AG04449 (cell line): ENCODE data around the gene FOXQ1.

Source experiments
- CTCF ChIA-PET: fragments of 350-600 bp; formaldehyde crosslinking; extraction: SDS; loops from one replicate; lab custom pipeline; 2021; ENCODE audit warnings: antibody characterized with exemption; lab: Yijun Ruan, JAX
- POLR2A ChIA-PET: fragments of 400-600, 350-600 bp; formaldehyde crosslinking; extraction: SDS; loops from one replicate; lab custom pipeline; 2020; ENCODE audit warnings: antibody characterized with exemption, inconsistent platforms; lab: Yijun Ruan, JAX
- DNase-seq: peaks from one replicate; pipeline ENCODE4 v3.0.0-alpha.2; 2010; ENCODE audit warnings: low read depth, low spot score
- H3K4me3 ChIP-seq: 2 replicates; pipeline ENCODE4 v1.5.1; 2011; ENCODE audit warnings: low read depth, mild to moderate bottlenecking, control low read depth, low read length
- TF ChIP-seq, protein P1 (sequence below): IDR thresholded peaks from one replicate; pipeline ENCODE4 v1.5.1; 2011; ENCODE audit warnings: mild to moderate bottlenecking, moderate library complexity, low read length, control low read depth, inconsistent platforms; ENCODE audit not compliant: insufficient read depth; ENCODE audit errors: missing control alignments

The FOXQ1 gene

DNA sequence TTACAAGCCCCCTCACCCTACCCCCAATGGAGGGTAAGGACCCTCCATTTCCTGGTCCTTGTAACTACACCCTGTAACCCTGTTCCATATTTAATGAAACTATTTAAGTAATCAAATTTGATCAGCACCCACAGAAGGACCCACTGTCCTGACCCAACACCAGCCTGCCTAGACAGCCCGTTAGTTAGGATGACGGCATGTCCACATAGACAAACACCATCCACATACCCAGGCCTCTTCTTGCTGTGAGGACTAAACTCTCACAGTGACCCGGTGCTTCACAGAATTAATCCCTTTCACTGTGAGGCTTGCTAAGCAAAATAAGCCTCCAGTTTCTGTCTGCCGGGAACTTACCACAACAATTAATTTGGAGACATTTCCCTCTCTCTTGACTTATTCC lies 32.8 kb upstream of the FOXQ1 start:
- DNase-seq, result no peak
- ChIA-PET CTCF (no interaction called here), POLR2A (no interaction called here)
- TF ChIP-seq, protein P1, sequence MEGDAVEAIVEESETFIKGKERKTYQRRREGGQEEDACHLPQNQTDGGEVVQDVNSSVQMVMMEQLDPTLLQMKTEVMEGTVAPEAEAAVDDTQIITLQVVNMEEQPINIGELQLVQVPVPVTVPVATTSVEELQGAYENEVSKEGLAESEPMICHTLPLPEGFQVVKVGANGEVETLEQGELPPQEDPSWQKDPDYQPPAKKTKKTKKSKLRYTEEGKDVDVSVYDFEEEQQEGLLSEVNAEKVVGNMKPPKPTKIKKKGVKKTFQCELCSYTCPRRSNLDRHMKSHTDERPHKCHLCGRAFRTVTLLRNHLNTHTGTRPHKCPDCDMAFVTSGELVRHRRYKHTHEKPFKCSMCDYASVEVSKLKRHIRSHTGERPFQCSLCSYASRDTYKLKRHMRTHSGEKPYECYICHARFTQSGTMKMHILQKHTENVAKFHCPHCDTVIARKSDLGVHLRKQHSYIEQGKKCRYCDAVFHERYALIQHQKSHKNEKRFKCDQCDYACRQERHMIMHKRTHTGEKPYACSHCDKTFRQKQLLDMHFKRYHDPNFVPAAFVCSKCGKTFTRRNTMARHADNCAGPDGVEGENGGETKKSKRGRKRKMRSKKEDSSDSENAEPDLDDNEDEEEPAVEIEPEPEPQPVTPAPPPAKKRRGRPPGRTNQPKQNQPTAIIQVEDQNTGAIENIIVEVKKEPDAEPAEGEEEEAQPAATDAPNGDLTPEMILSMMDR, result no peak
- no peak overlapping the region for H3K4me3 ChIP-seq

GRCh38 chr6:1280666-1281300 lies 31.1 kb upstream of the FOXQ1 start:
- CTCF ChIA-PET, result no interaction called here
- H3K4me3 ChIP-seq, result no peak overlapping the region
- TF ChIP-seq, protein P1, result no peak
- DNase-seq, result no peak
- POLR2A ChIA-PET, result no interaction called here

GRCh38 chr6:1281746-1282145 lies 30.2 kb upstream of the FOXQ1 start:
- POLR2A ChIA-PET, result no interaction called here
- CTCF ChIA-PET, result no interaction called here
- DNase-seq, result no peak
- no peak overlapping the region for H3K4me3 ChIP-seq
- TF ChIP-seq, protein P1, result no peak

- ChIA-PET CTCF (no interaction called here), POLR2A (no interaction called here)
Measured at GRCh38 chr6:1283501-1283900, 28.4 kb upstream of the FOXQ1 start.

DNA sequence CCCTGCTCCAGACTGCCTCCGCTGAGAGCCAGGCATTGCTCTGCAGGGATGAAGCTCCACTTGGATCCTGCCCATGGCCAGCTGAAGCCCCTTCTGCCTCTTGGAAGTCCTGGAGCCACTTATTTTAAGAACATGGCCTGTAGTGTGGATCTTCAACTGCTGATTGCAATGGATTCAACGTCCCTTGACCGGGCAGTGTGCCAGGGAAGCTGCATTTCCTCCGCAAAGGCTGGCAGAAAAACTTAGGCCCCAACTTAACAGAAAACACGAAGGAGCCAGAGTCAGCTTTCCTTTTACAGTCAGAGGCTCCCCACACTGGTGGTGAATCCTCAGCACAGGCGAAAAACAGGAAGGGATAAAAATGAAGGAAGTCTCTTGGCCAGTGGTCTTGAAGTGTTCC lies 26.3 kb upstream of the FOXQ1 start:
- CTCF ChIA-PET, result no interaction called here
- TF ChIP-seq, protein P1, result no peak
- POLR2A ChIA-PET, result no interaction called here
- H3K4me3 ChIP-seq, result no peak overlapping the region
- DNase-seq, result no peak

More at GRCh38 chr6:1283501-1283900, 28.4 kb upstream of the FOXQ1 start:
- DNase-seq, result no peak
- H3K4me3 ChIP-seq, result no peak overlapping the region
- TF ChIP-seq, protein P1, result no peak

DNA sequence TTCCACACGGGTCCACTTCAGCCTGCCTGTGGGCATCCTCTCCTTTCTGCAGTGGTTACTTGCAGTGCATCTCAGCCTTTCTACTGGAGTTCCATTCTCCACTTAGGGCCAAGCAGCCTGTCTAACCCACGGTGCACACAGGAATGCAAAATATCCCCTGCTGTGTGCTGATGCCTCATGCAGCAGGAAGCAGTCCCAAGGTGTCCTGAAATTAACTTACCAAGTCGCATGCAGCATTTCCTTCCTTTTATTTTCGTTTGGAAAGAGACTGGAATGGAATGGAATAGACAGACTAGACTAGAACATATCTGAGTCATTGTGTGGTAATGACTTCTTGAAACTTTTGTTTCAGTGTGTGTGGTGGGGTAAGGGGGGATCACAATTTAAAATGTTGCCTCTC lies 25.9 kb upstream of the FOXQ1 start:
- POLR2A ChIA-PET, result no interaction called here
- no peak overlapping the region for H3K4me3 ChIP-seq
- peak; percentile 72 for DNase-seq
- TF ChIP-seq, protein P1, result no peak
- CTCF ChIA-PET, result no interaction called here
